Suppressor macrophage (primary cell): Measurements from ENCODE around the gene ADTRP.
"Not testable (repeated sequence)": the region's sequence is repeated elsewhere in the genome, so short reads cannot be mapped to it uniquely, and the experiment has no call there.

Experiments
- DNase-seq, 4 experiments: peaks; one replicate each; pipeline ENCODE4 v3.0.0-alpha.2; 2020 to 2022

Gene ADTRP

GRCh38 chr6:11803591-11803971 is 25.0 kb upstream of the ADTRP start:
- no peak for DNase-seq

GRCh38 chr6:11802886-11803590 is 24.4 kb upstream of the ADTRP start:
- peak in 3 of 4 experiments; percentile 41 to 47 (median 47) for DNase-seq

- DNase-seq: not testable (repeated sequence)
These were observed 21.9 kb upstream of the ADTRP start for GRCh38 chr6:11800531-11800930.

GRCh38 chr6:11798538-11798937 is 19.9 kb upstream of the ADTRP start:
- DNase-seq: no peak

- no peak for DNase-seq
These were observed 19.5 kb upstream of the ADTRP start for GRCh38 chr6:11798096-11798495.

GRCh38 chr6:11796829-11797228 is 18.2 kb upstream of the ADTRP start:
- no peak for DNase-seq

GRCh38 chr6:11795403-11795802 is 16.8 kb upstream of the ADTRP start:
- DNase-seq: no peak

- no peak for DNase-seq
These were observed 14.7 kb upstream of the ADTRP start for GRCh38 chr6:11793277-11793676.

- peak in 1 of 4 experiments; percentile 39 for DNase-seq
These were observed 12.9 kb upstream of the ADTRP start for GRCh38 chr6:11791354-11792107.

- no peak for DNase-seq
These were observed 11.1 kb upstream of the ADTRP start for GRCh38 chr6:11789744-11790143.

GRCh38 chr6:11788043-11788442 is 9.4 kb upstream of the ADTRP start:
- no peak for DNase-seq

- no peak for DNase-seq
These were observed 7.4 kb upstream of the ADTRP start for GRCh38 chr6:11785774-11786579.

GRCh38 chr6:11785415-11785773 is 6.8 kb upstream of the ADTRP start:
- no peak for DNase-seq

- no peak for DNase-seq
These were observed 5.7 kb upstream of the ADTRP start for GRCh38 chr6:11784341-11784740.

GRCh38 chr6:11783524-11784064 is 5.0 kb upstream of the ADTRP start:
- no peak for DNase-seq

- no peak for DNase-seq
These were observed 3.9 kb upstream of the ADTRP start for GRCh38 chr6:11782524-11782923.

- no peak for DNase-seq
These were observed 1.5 kb upstream of the ADTRP start for GRCh38 chr6:11780097-11780428.

- peak; percentile 71 to 92 (median 89) for DNase-seq
These were observed 910 bp upstream of the ADTRP start for GRCh38 chr6:11779329-11780096.

- DNase-seq: no peak
These were observed 567 bp downstream of the ADTRP start for GRCh38 chr6:11778036-11778435.

- no peak for DNase-seq
These were observed 2.7 kb downstream of the ADTRP start for GRCh38 chr6:11775791-11776409.

GRCh38 chr6:11774426-11774825 is 4.2 kb downstream of the ADTRP start:
- peak; percentile 59 to 79 (median 69) for DNase-seq

- DNase-seq: no peak
These were observed 5.0 kb downstream of the ADTRP start for GRCh38 chr6:11773581-11773980.
